Measurements from ENCODE around the gene ZSWIM6. TPM values are rescaled to one million over a fixed set of nuclear protein-coding genes. Genes with fewer than 3 reads are reported as not detected.
"Not testable (repeated sequence)": the region's sequence is repeated elsewhere in the genome, so short reads cannot be mapped to it uniquely, and the experiment has no call there.

Gene ZSWIM6
- polyA plus RNA-seq, 3 donors, result 1.7 to 33.5 (median 2.7) TPM

DNA sequence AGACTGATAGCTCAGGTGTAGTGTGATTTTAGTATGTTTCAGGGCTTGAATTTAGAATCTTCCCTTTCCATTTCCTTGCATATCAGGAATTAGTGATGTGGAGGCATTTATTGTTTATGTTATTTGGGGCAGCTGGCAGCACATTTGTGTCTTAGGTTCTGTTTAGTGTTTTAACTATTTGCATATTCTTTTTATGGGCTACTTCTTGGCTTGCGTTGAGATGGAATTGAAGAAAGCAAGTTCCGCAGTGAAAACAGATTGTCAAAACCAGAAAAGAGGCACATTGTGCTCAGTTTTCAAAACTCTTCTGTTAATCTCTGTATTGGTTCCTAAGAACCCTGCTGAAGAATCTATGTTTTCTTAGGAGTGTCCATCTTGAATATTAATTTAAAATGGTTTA lies 80.3 kb downstream of the ZSWIM6 start:
- no peak overlapping the region for H3K4me3 Mint-ChIP-seq
- Histone ChIP-seq H3K4me3 (replicated peaks in 1 of 3; ENCODE audit: low read depth in 2 of 3, low read length in 3 of 3) (no peak overlapping the region), H3K27me3 (ENCODE audit: control insufficient read depth in 2 of 2, insufficient read depth in 2 of 2, low read length in 2 of 2) (no peaks in the 10 kb centered on the region), H3K4me2 (replicated peaks; ENCODE audit: extremely low read depth, low read length, poor library complexity, severe bottlenecking) (no peak overlapping the region), H3K9ac (ENCODE audit: insufficient read depth, low read length, poor library complexity, severe bottlenecking) (no peak overlapping the region), H2AFZ (ENCODE audit: insufficient read depth, low read depth, low read length, poor library complexity, severe bottlenecking) (no peak overlapping the region), H3K27ac (ENCODE audit: low read depth in 1 of 2, low read length in 2 of 2) (no peak overlapping the region), H3K4me1 (ENCODE audit: control insufficient read depth in 1 of 2, insufficient read depth in 2 of 2, low read length in 2 of 2) (peaks cover 26 to 37% of the 10 kb centered on the region in 2 donors), H3K36me3 (replicated peaks in 1 of 2; ENCODE audit: control insufficient read depth in 1 of 2, insufficient read depth in 2 of 2, low read length in 2 of 2) (no peaks in the 10 kb centered on the region), H4K20me1 (ENCODE audit: insufficient read depth, low read length) (peaks cover 91% of the 10 kb centered on the region), H3K79me2 (ENCODE audit: insufficient read depth, low read length) (peaks cover 90% of the 10 kb centered on the region), H3K9me3 (replicated peaks in 1 of 2; ENCODE audit: control insufficient read depth in 1 of 2, insufficient read depth in 1 of 2, low read length in 2 of 2) (no peaks in the 10 kb centered on the region)
- peaks cover 43% of the 10 kb centered on the region for H3K4me1 Mint-ChIP-seq
- H3K9me3 Mint-ChIP-seq, result no peaks in the 10 kb centered on the region
- DNase-seq, result no peak
- peak overlapping the region in 2 of 7 donors; percentile 17 to 28 for H3K27ac Mint-ChIP-seq
- TF ChIP-seq CTCF (IDR thresholded peaks at IDR 0.05), result no peak
- intact Hi-C loops (cut with micrococcal nuclease), result no loop called here
- whole genome bisulfite sequencing (ENCODE audit: insufficient coverage), result 80% methylated on average over 1 of the region's 2 CpGs
- H3K27me3 Mint-ChIP-seq (ENCODE audit: low read depth in 3 of 3), result no peaks in the 10 kb centered on the region
- peaks cover 2 to 8% of the 10 kb centered on the region in 2 donors for H3K36me3 Mint-ChIP-seq

DNA sequence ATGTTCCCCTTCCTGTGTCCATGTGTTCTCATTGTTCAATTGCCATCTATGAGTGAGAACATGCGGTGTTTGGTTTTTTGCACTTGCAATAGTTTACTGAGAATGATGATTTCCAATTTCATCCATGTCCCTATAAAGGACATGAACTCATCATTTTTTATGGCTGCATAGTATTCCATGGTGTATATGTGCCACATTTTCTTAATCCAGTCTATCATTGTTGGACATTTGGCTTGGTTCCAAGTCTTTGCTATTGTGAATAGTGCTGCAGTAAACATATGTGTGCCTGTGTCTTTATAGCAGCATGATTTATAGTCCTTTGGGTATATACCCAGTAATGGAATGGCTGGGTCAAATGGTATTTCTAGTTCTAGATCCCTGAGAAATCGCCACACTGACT lies 81.1 kb downstream of the ZSWIM6 start:
- H3K9me3 Mint-ChIP-seq; H3K27me3 ChIP-seq (ENCODE audit: control insufficient read depth in 2 of 2, insufficient read depth in 2 of 2, low read length in 2 of 2); H3K27ac ChIP-seq (ENCODE audit: low read depth in 1 of 2, low read length in 2 of 2); H3K27me3 Mint-ChIP-seq (ENCODE audit: low read depth in 3 of 3); H3K4me2 ChIP-seq (replicated peaks; ENCODE audit: extremely low read depth, low read length, poor library complexity, severe bottlenecking); H3K4me3 ChIP-seq (replicated peaks in 1 of 3; ENCODE audit: low read depth in 2 of 3, low read length in 3 of 3); H3K36me3 Mint-ChIP-seq; intact Hi-C loops (cut with micrococcal nuclease); H2AFZ ChIP-seq (ENCODE audit: insufficient read depth, low read depth, low read length, poor library complexity, severe bottlenecking); DNase-seq; H3K36me3 ChIP-seq (replicated peaks in 1 of 2; ENCODE audit: control insufficient read depth in 1 of 2, insufficient read depth in 2 of 2, low read length in 2 of 2); H3K27ac Mint-ChIP-seq; H3K9ac ChIP-seq (ENCODE audit: insufficient read depth, low read length, poor library complexity, severe bottlenecking); H3K4me3 Mint-ChIP-seq; H3K9me3 ChIP-seq (replicated peaks in 1 of 2; ENCODE audit: control insufficient read depth in 1 of 2, insufficient read depth in 1 of 2, low read length in 2 of 2): not testable (repeated sequence)
- Histone ChIP-seq H3K79me2 (ENCODE audit: insufficient read depth, low read length) (peaks cover 90% of the 10 kb centered on the region), H4K20me1 (ENCODE audit: insufficient read depth, low read length) (peaks cover 91% of the 10 kb centered on the region), H3K4me1 (ENCODE audit: control insufficient read depth in 1 of 2, insufficient read depth in 2 of 2, low read length in 2 of 2) (peaks cover 23 to 29% of the 10 kb centered on the region in 2 donors)
- H3K4me1 Mint-ChIP-seq, result peaks cover 37% of the 10 kb centered on the region
- no CpG with 5 or more reads among the region's 2 CpGs for WGBS (ENCODE audit: insufficient coverage)
